GM13977 (cell line): Measurements from ENCODE around the gene ACP6.

ENCODE experiments used
- DNase-seq: peaks from one replicate; pipeline ENCODE4 v3.0.0; 2012; ENCODE audit warnings: low spot score
- in situ Hi-C: fragments of 300-500 bp; cut with MboI; formaldehyde crosslinking; loops from one replicate; pipeline ENCODE4 v1.12.0; 2022; ENCODE audit warnings: low sequenced_read_pairs, low pct_unique_long_range_greater_than_20kb, mixed read lengths, inconsistent platforms; ENCODE audit not compliant: unreplicated experiment
- TF ChIP-seq, protein P1 (sequence below): IDR thresholded peaks from 2 replicates; pipeline ENCODE4 v1.5.1; 2012; ENCODE audit warnings: mild to moderate bottlenecking, control low read depth; ENCODE audit not compliant: insufficient read depth; ENCODE audit errors: extremely low read depth, missing control alignments

The ACP6 gene

DNA sequence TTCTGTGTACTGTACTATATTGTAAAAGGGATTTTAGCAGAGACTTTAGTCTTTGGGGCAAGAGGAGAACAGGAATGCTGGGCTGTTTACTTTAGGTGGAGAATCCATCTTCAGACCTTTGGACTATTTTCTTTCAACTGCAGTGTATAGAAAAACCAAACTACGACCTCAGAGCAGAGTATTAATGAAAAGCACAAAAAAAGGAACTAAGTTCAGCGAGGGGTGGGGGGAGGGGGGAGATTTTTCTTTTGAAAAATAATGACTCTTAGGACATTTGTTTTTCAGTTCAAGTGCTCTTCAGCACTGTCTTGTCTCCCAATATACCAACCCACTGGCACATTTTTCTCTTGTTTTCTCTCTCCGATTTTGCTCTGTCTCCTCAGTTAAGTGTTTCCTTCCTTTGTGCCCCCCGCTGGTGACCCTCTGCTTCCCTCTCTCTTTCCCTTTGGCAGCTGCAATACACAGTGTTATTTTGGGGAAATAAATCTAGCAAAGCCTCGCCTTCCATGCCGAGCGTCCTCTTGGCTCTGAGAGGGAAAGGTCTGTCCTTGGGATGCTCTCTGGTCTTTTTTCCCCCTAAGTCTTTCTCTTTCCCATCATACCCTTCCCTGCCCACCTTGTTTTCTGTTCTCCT is 44.8 kb downstream of the ACP6 start:
- TF ChIP-seq, protein P1, sequence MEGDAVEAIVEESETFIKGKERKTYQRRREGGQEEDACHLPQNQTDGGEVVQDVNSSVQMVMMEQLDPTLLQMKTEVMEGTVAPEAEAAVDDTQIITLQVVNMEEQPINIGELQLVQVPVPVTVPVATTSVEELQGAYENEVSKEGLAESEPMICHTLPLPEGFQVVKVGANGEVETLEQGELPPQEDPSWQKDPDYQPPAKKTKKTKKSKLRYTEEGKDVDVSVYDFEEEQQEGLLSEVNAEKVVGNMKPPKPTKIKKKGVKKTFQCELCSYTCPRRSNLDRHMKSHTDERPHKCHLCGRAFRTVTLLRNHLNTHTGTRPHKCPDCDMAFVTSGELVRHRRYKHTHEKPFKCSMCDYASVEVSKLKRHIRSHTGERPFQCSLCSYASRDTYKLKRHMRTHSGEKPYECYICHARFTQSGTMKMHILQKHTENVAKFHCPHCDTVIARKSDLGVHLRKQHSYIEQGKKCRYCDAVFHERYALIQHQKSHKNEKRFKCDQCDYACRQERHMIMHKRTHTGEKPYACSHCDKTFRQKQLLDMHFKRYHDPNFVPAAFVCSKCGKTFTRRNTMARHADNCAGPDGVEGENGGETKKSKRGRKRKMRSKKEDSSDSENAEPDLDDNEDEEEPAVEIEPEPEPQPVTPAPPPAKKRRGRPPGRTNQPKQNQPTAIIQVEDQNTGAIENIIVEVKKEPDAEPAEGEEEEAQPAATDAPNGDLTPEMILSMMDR, result no peak
- DNase-seq, result no peak
- in situ Hi-C loops, result loop anchor here (25.0 kb wide), 1 partner anchor 363 kb away; no protein-coding TSS in a partner anchor

DNA sequence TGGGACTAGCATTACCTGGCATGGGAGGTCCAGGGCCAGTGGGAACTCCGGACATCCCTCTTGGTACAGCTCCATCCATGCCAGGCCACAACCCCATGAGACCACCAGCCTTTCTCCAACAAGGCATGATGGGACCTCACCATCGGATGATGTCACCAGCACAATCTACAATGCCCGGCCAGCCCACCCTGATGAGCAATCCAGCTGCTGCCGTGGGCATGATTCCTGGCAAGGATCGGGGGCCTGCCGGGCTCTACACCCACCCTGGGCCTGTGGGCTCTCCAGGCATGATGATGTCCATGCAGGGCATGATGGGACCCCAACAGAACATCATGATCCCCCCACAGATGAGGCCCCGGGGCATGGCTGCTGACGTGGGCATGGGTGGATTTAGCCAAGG is 45.8 kb downstream of the ACP6 start:
- in situ Hi-C loops, result no loop called here
- DNase-seq, result no peak
- TF ChIP-seq, protein P1, result no peak

DNA sequence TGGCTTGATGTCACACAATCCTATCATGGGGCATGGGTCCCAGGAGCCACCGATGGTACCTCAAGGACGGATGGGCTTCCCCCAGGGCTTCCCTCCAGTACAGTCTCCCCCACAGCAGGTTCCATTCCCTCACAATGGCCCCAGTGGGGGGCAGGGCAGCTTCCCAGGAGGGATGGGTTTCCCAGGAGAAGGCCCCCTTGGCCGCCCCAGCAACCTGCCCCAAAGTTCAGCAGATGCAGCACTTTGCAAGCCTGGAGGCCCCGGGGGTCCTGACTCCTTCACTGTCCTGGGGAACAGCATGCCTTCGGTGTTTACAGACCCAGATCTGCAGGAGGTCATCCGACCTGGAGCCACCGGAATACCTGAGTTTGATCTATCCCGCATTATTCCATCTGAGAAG is 46.3 kb downstream of the ACP6 start:
- in situ Hi-C loops, result no loop called here
- TF ChIP-seq, protein P1, result no peak
- DNase-seq, result no peak

DNA sequence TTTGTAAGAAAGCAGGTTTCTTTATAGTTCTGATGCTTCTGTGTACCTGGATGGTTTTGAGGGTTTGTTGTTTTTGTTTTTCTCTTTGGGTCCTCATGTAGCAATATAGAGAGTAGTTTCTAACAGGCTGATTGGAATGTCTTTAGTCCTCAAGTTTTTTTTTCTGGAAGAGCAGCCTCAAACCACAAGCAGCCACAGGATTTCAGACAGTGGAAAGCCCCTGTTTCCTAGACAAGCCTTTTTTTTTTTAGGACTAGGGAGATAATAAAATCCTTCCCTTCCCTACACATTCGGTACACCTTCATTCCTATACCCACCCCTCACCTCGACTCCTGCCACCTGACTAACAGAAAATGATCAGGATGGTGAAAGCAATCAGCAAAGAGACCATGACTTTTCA is 47.6 kb downstream of the ACP6 start:
- in situ Hi-C loops, result no loop called here

DNA sequence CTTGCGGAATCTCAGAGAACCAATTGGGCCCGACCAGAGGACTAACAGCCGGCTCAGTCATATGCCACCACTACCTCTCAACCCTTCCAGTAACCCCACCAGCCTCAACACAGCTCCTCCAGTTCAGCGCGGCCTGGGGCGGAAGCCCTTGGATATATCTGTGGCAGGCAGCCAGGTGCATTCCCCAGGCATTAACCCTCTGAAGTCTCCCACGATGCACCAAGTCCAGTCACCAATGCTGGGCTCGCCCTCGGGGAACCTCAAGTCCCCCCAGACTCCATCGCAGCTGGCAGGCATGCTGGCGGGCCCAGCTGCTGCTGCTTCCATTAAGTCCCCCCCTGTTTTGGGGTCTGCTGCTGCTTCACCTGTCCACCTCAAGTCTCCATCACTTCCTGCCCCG is 49.8 kb downstream of the ACP6 start:
- no peak for DNase-seq
- in situ Hi-C loops, result no loop called here
- TF ChIP-seq, protein P1, result no peak

More for the DNA sequence above, 47.6 kb downstream of the ACP6 start:
- DNase-seq, result no peak
- TF ChIP-seq, protein P1, result no peak

DNA sequence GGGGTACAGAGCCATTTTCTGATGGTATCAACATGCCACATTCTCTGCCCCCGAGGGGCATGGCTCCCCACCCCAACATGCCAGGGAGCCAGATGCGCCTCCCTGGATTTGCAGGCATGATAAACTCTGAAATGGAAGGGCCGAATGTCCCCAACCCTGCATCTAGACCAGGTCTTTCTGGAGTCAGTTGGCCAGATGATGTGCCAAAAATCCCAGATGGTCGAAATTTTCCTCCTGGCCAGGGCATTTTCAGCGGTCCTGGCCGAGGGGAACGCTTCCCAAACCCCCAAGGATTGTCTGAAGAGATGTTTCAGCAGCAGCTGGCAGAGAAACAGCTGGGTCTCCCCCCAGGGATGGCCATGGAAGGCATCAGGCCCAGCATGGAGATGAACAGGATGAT is 50.6 kb downstream of the ACP6 start:
- in situ Hi-C loops, result no loop called here
- TF ChIP-seq, protein P1, result no peak

More for the DNA sequence above, 50.6 kb downstream of the ACP6 start:
- DNase-seq, result no peak
